OCI-LY3 (cell line): ENCODE results near the gene SLC25A41.

ENCODE experiments used
- H2AFZ ChIP-seq: fragments of 200-600, 300-600 bp; shearing (Covaris generic); 2 replicates; pipeline ENCODE4 v1.6.0; 2014; ENCODE audit warnings: antibody characterized with exemption, low read depth, low read length
- H3K27ac ChIP-seq: fragments of 200-600, 300-600 bp; sonication (generic); 2 replicates; pipeline ENCODE4 v1.5.1; 2014; ENCODE audit warnings: mild to moderate bottlenecking, low read length, moderate library complexity, mixed read lengths
- H3K27me3 ChIP-seq: fragments of 200-600, 300-600 bp; sonication (generic); 2 replicates; pipeline ENCODE4 v1.6.1; 2014; ENCODE audit warnings: low read depth, low read length, mixed read lengths
- H3K36me3 ChIP-seq: fragments of 200-600, 300-600 bp; sonication (generic); replicated peaks from 2 replicates; pipeline ENCODE3; 2014; ENCODE audit warnings: low read depth, low read length, mixed read lengths
- H3K4me1 ChIP-seq: fragments of 300-600, 200-600 bp; sonication (generic); 2 replicates; pipeline ENCODE4 v1.6.1; 2014; ENCODE audit warnings: low read length, mixed read lengths
- H3K4me2 ChIP-seq: fragments of 200-600, 300-600 bp; sonication (generic); 2 replicates; pipeline ENCODE4 v1.6.1; 2014; ENCODE audit warnings: low read length, mixed read lengths
- H3K4me3 ChIP-seq: fragments of 300-600, 200-600 bp; sonication (generic); 2 replicates; pipeline ENCODE4 v1.5.1; 2014; ENCODE audit warnings: antibody characterized with exemption, mild to moderate bottlenecking, low read length, moderate library complexity
- H3K79me2 ChIP-seq: fragments of 300-600, 200-600 bp; shearing (Covaris generic); 2 replicates; pipeline ENCODE4 v1.6.1; 2014; ENCODE audit warnings: mild to moderate bottlenecking, low read length, mixed read lengths
- H3K9ac ChIP-seq: fragments of 300-600, 200-600 bp; shearing (Covaris generic); 2 replicates; pipeline ENCODE4 v1.6.0; 2014; ENCODE audit warnings: mild to moderate bottlenecking, low read length, moderate library complexity
- H3K9me3 ChIP-seq: fragments of 200-600, 300-600 bp; shearing (Covaris generic); 2 replicates; pipeline ENCODE4 v1.6.1; 2014; ENCODE audit warnings: low read length, mixed read lengths; ENCODE audit not compliant: insufficient read depth
- H4K20me1 ChIP-seq: fragments of 200-600, 300-600 bp; sonication (generic); 2 replicates; pipeline ENCODE4 v1.6.1; 2016; ENCODE audit warnings: low read length, mixed read lengths; ENCODE audit not compliant: insufficient read depth
- EZH2phosphoT487 ChIP-seq: fragments of 200-600 bp; shearing (Covaris generic); IDR thresholded peaks from 2 replicates; pipeline ENCODE4 v1.6.1; 2018; ENCODE audit warnings: antibody characterized with exemption, mixed run types, low read depth
- TF ChIP-seq, protein P1 (sequence below): fragments of 200-600, 300-600 bp; sonication (generic); IDR thresholded peaks from 2 replicates; pipeline ENCODE4 v1.5.1; 2014; ENCODE audit warnings: antibody characterized with exemption, low read length, low read depth

Gene SLC25A41

DNA sequence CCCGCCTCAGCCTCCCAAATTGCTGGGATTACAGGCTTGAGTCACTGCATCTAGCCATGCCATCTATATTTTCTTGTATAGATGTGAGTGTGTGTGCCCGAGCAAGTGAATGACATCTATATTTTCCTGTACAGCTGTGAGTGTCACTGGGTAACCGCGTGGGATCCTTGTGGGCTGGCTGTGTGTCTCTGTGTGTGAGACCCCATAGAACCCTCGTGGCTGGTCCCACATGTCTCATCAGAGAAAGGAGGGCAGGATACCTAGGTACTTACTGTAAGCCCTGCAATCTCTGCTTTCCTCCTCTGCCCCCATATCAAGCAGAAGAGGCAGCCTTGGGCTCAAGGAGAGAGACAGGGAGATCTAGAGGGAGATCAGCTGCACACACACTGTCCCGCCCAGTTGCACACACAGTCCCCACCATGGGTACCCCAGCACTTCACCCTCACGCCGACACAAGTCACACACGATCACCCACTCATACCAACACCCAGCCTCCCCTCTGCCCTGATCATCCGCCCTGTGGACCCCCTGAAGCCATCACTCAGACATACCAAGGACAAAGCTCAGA is 47.4 kb upstream of the SLC25A41 start:
- Histone ChIP-seq H3K9me3 (no peaks in the 10 kb centered on the region), H4K20me1 (no peaks in the 10 kb centered on the region), H3K36me3 (peaks cover 22% of the 10 kb centered on the region), H3K4me1 (peaks cover 12% of the 10 kb centered on the region), H3K79me2 (peaks cover 24% of the 10 kb centered on the region), H3K4me3 (peak overlapping the region; percentile 78), H3K4me2 (peak overlapping the region; percentile 87), H3K9ac (peak overlapping the region; percentile 94), H3K27me3 (no peaks in the 10 kb centered on the region), H2AFZ (no peak overlapping the region), H3K27ac (peak overlapping the region; percentile 69)
- no peak for TF ChIP-seq EZH2phosphoT487
- TF ChIP-seq, protein P1, sequence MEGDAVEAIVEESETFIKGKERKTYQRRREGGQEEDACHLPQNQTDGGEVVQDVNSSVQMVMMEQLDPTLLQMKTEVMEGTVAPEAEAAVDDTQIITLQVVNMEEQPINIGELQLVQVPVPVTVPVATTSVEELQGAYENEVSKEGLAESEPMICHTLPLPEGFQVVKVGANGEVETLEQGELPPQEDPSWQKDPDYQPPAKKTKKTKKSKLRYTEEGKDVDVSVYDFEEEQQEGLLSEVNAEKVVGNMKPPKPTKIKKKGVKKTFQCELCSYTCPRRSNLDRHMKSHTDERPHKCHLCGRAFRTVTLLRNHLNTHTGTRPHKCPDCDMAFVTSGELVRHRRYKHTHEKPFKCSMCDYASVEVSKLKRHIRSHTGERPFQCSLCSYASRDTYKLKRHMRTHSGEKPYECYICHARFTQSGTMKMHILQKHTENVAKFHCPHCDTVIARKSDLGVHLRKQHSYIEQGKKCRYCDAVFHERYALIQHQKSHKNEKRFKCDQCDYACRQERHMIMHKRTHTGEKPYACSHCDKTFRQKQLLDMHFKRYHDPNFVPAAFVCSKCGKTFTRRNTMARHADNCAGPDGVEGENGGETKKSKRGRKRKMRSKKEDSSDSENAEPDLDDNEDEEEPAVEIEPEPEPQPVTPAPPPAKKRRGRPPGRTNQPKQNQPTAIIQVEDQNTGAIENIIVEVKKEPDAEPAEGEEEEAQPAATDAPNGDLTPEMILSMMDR = no peak

DNA sequence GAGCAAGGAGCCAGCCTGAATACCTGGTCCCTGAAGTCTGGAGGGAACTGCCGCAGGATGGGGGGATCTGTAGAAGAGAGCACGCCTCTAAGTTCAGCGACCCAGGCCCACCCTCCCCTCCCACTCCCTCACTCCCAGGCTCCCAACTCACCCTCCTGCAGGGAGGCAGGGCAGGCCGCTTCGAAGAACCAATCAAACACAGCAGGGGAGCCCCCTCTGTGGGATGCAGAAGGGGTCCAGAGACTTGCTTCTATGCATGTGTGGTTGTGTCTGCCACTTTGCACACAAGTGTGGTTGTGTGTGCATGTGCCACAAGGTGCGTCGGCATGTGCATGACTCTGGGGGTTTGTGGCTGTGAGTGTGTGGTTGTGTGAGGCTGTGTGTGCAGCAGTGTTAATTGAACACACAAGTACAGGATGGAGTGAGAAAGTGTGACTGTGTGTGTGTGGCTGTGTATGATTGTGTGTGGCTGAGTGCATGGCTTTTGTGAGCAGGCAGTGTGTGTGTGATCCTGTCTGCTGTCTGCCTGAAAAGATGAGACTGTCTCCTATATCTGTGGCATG is 46.4 kb upstream of the SLC25A41 start:
- Histone ChIP-seq H3K4me2 (no peak overlapping the region), H3K36me3 (peaks cover 32% of the 10 kb centered on the region), H3K9me3 (no peaks in the 10 kb centered on the region), H3K27me3 (no peaks in the 10 kb centered on the region), H3K79me2 (peaks cover 24% of the 10 kb centered on the region), H2AFZ (no peak overlapping the region), H3K4me1 (peaks cover 12% of the 10 kb centered on the region), H3K27ac (no peak overlapping the region), H4K20me1 (no peaks in the 10 kb centered on the region), H3K9ac (no peak overlapping the region), H3K4me3 (no peak overlapping the region)
- no peak for TF ChIP-seq EZH2phosphoT487
- TF ChIP-seq, protein P1 = no peak

DNA sequence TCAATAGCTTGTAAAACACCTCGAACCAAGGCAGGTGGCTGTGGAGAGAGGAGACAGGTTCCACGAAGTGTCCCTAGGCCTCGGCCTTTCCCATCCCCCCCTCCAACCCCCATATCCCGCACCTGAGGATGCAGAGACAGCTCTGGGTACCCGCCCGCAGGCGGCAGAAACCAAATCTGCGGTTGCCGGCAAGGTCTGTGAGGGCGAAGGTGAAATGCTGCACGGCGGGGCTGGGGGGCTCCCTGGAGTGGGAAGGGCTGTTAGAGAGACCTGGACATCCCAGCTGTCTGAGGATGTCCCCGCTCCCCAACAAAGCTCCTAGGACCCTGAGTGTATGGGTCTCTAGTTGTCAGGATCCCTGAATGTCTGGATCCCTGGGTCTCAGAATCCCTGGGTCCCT is 45.3 kb upstream of the SLC25A41 start:
- no peak overlapping the region for H3K4me2 ChIP-seq
- H3K4me3 ChIP-seq = no peak overlapping the region
- peaks cover 12% of the 10 kb centered on the region for H3K4me1 ChIP-seq
- no peak overlapping the region for H2AFZ ChIP-seq
- no peaks in the 10 kb centered on the region for H3K27me3 ChIP-seq
- H3K79me2 ChIP-seq = peaks cover 24% of the 10 kb centered on the region
- H3K9me3 ChIP-seq = no peaks in the 10 kb centered on the region
- H3K9ac ChIP-seq = no peak overlapping the region
- H3K27ac ChIP-seq = no peak overlapping the region
- TF ChIP-seq, protein P1 = no peak
- TF ChIP-seq EZH2phosphoT487 = no peak
- H4K20me1 ChIP-seq = no peaks in the 10 kb centered on the region
- H3K36me3 ChIP-seq = peaks cover 37% of the 10 kb centered on the region

DNA sequence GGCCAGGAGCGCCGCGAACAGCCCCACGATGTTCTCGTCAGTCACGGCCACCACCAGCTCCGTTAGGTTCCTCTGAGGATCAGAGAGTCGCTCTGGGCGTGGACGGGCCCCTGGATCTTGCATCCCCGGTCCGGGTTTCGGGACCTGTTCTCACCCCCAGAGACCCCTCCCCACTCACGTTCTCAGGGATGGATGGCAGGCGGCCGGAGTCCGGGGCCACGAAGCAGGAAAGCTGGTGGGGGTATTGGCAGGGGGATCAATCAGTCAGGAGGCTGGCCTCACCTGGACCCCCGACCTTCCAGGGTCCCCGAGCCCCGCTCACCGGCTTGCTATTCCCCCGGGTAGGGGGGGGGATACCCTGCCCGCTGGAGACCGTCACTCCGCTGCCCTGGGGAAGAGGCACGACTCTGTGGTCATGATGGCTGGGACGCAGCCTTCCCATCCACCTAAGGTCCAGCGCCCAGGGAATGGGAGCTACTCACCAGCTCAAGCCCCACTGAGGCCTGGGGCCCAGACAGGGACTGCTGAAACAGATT is 43.4 kb upstream of the SLC25A41 start:
- no peak for TF ChIP-seq EZH2phosphoT487
- TF ChIP-seq, protein P1 = no peak
- Histone ChIP-seq H3K36me3 (peaks cover 42% of the 10 kb centered on the region), H3K4me3 (no peak overlapping the region), H3K27me3 (no peaks in the 10 kb centered on the region), H3K4me2 (no peak overlapping the region), H2AFZ (no peak overlapping the region), H3K27ac (no peak overlapping the region), H3K79me2 (peaks cover 24% of the 10 kb centered on the region), H4K20me1 (no peaks in the 10 kb centered on the region), H3K4me1 (peaks cover 7% of the 10 kb centered on the region), H3K9ac (no peak overlapping the region), H3K9me3 (no peaks in the 10 kb centered on the region)
